Smooth muscle cell (in vitro differentiated cells): ENCODE data around the gene TCF7L2. TPM values are rescaled to one million over a fixed set of nuclear protein-coding genes. Genes with fewer than 3 reads are reported as not detected.

ENCODE experiments used
- DNase-seq: peaks from one replicate; lab custom pipeline; 2025; ENCODE audit not compliant: unreplicated experiment; lab: John Stamatoyannopoulos, UW
- H2AFZ ChIP-seq: fragments of 200-600 bp; sonication (generic); 2 replicates; pipeline ENCODE4 v1.6.0; 2016; ENCODE audit warnings: antibody characterized with exemption, low read depth, mild to moderate bottlenecking
- H3F3A ChIP-seq: fragments of 200-600 bp; sonication (generic); 2 replicates; pipeline ENCODE4 v1.6.0; 2017; ENCODE audit warnings: antibody characterized with exemption, low read depth
- H3K27ac ChIP-seq: fragments of 200-600 bp; sonication (generic); 2 replicates; pipeline ENCODE4 v1.5.1; 2016; ENCODE audit warnings: low read depth, mild to moderate bottlenecking
- H3K27me3 ChIP-seq: fragments of 200-600 bp; sonication (generic); 2 replicates; pipeline ENCODE4 v1.6.1; 2016; ENCODE audit warnings: low read depth, mild to moderate bottlenecking
- H3K36me3 ChIP-seq: fragments of 200-600 bp; sonication (generic); 2 replicates; pipeline ENCODE4 v1.5.1; 2016; ENCODE audit warnings: low read depth
- H3K4me1 ChIP-seq: fragments of 200-600 bp; sonication (generic); 2 replicates; pipeline ENCODE4 v1.5.1; 2016; ENCODE audit warnings: low read depth
- H3K4me2 ChIP-seq: fragments of 200-600 bp; sonication (generic); 2 replicates; pipeline ENCODE4 v1.6.0; 2016; ENCODE audit warnings: mild to moderate bottlenecking
- H3K4me3 ChIP-seq: fragments of 200-600 bp; sonication (generic); 2 replicates; pipeline ENCODE4 v1.5.1; 2016; ENCODE audit warnings: mild to moderate bottlenecking
- H3K79me2 ChIP-seq: fragments of 200-600 bp; sonication (generic); 2 replicates; pipeline ENCODE4 v1.6.0; 2016; ENCODE audit warnings: low read depth, mild to moderate bottlenecking
- H3K9ac ChIP-seq: fragments of 200-600 bp; sonication (generic); 2 replicates; pipeline ENCODE4 v1.6.0; 2016; ENCODE audit warnings: low read depth
- H3K9me3 ChIP-seq: fragments of 200-600 bp; sonication (generic); replicated peaks from 2 replicates; pipeline ENCODE4 v1.5.1; 2016; ENCODE audit warnings: low read depth
- H4K20me1 ChIP-seq: fragments of 200-600 bp; sonication (generic); 2 replicates; pipeline ENCODE4 v1.6.0; 2016; ENCODE audit warnings: low read depth
- CTCF ChIP-seq: fragments of 200-600 bp; sonication (generic); IDR thresholded peaks from 2 replicates; pipeline ENCODE4 v1.5.1; 2017; ENCODE audit warnings: borderline replicate concordance, mild to moderate bottlenecking, antibody characterized with exemption; ENCODE audit not compliant: insufficient read depth, poor library complexity, severe bottlenecking
- WGBS: methylation state at CpG from one replicate; pipeline ENCODE4 v1.1.7; 2016; ENCODE audit warnings: low lambda C conversion rate; 5-methylcytosine and 5-hydroxymethylcytosine counted together
- polyA plus RNA-seq: library from polyadenylated mRNA; unstranded; fragments of >200 nt; fragmentation: Nextera tagmentation; extraction: Ambion mirVana; gene quantifications from 2 replicates; pipeline ENCODE4 v1.2.1, GENCODE V29; 2016
- total RNA-seq: library from RNA; depleted of rRNA; stranded (reverse); fragments of >200 nt; gene quantifications from 2 replicates; pipeline ENCODE4 v1.2.3, GENCODE V29; 2014

The TCF7L2 gene
- total and polyA plus RNA-seq, 2 experiments from 2014 or later, result 14.6 to 17.7 TPM

DNA sequence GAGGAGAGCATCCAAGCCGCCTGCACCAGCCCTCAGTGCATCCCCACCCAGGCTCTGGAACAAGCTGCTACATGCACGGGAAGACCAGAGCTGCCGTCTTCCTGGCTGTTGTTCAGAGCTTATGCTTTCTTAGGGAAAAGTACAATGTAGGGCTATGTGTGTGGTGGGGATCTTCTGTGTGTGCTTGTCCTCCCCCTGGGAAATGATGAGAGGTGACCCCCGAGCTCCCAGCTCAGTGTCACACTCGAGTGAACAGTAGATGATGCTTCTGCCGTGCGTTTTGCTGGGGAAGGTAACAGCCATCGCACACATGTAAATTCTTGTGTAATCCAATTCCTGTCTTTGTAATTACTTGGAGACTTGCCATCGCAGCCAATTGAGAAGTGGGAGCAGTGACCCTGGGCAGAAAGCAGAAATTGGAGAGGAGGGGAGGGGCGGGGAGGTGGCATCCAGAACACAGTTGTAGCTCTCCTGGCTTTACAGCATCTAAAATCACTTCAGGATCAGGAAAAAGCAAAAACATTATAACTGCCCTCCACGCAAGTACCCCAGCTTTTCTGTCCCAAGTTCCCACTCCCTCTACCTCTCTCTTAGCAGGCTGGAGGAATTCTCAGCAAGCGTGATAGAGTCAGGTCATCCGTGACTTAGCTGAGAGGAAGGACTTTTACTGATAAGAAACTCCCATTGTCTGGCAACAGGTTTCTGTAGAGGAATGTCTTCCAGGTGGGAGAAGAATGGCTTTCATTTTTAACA, 149.6 kb downstream of the TCF7L2 start:
- Histone ChIP-seq H4K20me1 (peaks cover 22% of the 10 kb centered on the region), H2AFZ (no peak overlapping the region)
- no peak for DNase-seq

DNA sequence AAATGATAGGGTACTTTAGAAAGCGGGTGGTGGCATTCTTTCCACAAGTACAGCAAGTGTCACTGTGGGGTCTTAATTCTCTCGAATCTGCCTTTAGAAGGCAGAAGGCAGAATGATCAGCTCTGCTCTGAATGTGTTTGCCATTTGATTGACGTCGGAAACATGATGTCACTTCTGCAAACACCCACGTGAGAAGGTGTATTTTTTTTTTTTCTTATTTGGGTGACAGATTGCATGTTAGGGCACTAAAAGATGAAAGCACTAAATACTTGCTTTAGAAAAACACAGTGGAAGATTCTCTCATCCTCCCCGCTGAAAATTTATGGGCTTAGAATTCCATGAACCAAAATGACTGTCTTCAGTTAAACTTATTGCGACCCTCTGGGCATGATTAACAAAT, 150.2 kb downstream of the TCF7L2 start:
- peaks cover 42% of the 10 kb centered on the region for H3K79me2 ChIP-seq
- peaks cover 15% of the 10 kb centered on the region for H3F3A ChIP-seq
- DNase-seq, result no peak
- no peak overlapping the region for H3K4me2 ChIP-seq
- H3K9me3 ChIP-seq, result no peaks in the 10 kb centered on the region
- no peak for TF ChIP-seq CTCF
- H3K4me3 ChIP-seq, result no peak overlapping the region
- 84% methylated on average over 7 of the region's 7 CpGs for WGBS
- H3K27me3 ChIP-seq, result no peaks in the 10 kb centered on the region
- H2AFZ ChIP-seq, result no peak overlapping the region
- H4K20me1 ChIP-seq, result peaks cover 29% of the 10 kb centered on the region
- H3K4me1 ChIP-seq, result peaks cover 21% of the 10 kb centered on the region
- no peaks in the 10 kb centered on the region for H3K36me3 ChIP-seq
- no peak overlapping the region for H3K9ac ChIP-seq
- H3K27ac ChIP-seq, result no peak overlapping the region

More for the DNA sequence above, 149.6 kb downstream of the TCF7L2 start:
- H3K9ac ChIP-seq, result no peak overlapping the region
- TF ChIP-seq CTCF, result no peak
- no peaks in the 10 kb centered on the region for H3K9me3 ChIP-seq
- H3K4me3 ChIP-seq, result no peak overlapping the region
- no peaks in the 10 kb centered on the region for H3K36me3 ChIP-seq
- no peak overlapping the region for H3K4me2 ChIP-seq
- peaks cover 38% of the 10 kb centered on the region for H3K79me2 ChIP-seq
- H3F3A ChIP-seq, result peaks cover 15% of the 10 kb centered on the region
- WGBS, result 76% methylated on average over 13 of the region's 13 CpGs
- peaks cover 25% of the 10 kb centered on the region for H3K4me1 ChIP-seq
- H3K27me3 ChIP-seq, result no peaks in the 10 kb centered on the region
- no peak overlapping the region for H3K27ac ChIP-seq

DNA sequence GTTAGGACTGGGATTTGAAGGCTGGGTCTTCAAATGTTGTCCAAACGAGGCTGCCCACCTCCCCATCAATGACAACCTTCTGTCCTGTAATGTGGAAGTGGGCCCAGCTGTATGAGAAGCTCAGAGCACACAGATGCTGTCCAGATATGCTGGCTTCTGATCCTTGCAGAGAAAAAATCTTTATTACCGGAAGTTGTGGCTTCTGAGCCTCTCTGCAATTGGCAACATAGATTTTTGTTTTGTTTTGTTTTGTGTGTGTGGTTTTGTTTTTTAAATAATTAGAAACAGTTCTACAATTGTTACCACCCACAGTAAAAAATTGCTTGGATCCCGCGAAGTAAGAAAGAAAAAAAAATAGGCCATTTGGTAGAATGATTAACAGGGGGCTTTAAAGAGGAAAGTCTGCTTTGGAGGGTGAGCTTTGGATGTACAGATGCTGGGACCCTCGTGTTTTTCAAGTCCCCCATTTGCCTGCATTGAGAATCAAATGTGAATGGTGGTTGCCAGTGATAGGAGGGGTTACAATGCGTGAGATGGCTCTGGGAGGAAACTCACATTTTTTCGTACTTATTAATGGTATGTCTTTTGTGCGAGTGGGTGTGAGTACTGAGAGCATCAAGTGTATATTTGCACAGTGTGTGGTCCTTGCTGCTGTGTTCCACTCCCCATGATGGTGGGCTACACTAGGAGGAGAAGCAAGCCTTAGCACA, 153.2 kb downstream of the TCF7L2 start:
- Histone ChIP-seq H3K79me2 (peaks cover 36% of the 10 kb centered on the region), H3K4me2 (peak overlapping the region; percentile 76)
- DNase-seq, result no peak

More for the DNA sequence above, 153.2 kb downstream of the TCF7L2 start:
- Histone ChIP-seq H3K4me3 (peak overlapping the region; percentile 8), H3K36me3 (no peaks in the 10 kb centered on the region), H3K9ac (peak overlapping the region; percentile 20), H3K27ac (peak overlapping the region; percentile 89), H3F3A (peaks cover 22% of the 10 kb centered on the region), H2AFZ (no peak overlapping the region), H3K4me1 (peaks cover 21% of the 10 kb centered on the region), H3K27me3 (no peaks in the 10 kb centered on the region), H4K20me1 (peaks cover 56% of the 10 kb centered on the region), H3K9me3 (no peaks in the 10 kb centered on the region)
- TF ChIP-seq CTCF, result no peak
- WGBS, result 26% methylated on average over 8 of the region's 8 CpGs
